Middle frontal gyrus (tissue), 1 donor: ENCODE data around the gene GSKIP.

Experiments used
- DNase-seq: peaks from one replicate; pipeline ENCODE4 v3.0.0-alpha.2; 2015; ENCODE audit warnings: low spot score; ENCODE audit errors: extremely low spot score

GSKIP gene

GRCh38 chr14:96376093-96376492 lies 12.8 kb downstream of the GSKIP start:
- DNase-seq, result no peak

GRCh38 chr14:96380735-96381134 lies 17.4 kb downstream of the GSKIP start:
- DNase-seq, result no peak

- no peak for DNase-seq
These were observed 20.1 kb downstream of the GSKIP start for GRCh38 chr14:96383445-96383844.

- no peak for DNase-seq
These were observed 20.7 kb downstream of the GSKIP start for GRCh38 chr14:96384053-96384452.

- DNase-seq, result no peak
These were observed 21.4 kb downstream of the GSKIP start for GRCh38 chr14:96384740-96385139.

GRCh38 chr14:96385385-96385784 lies 22.1 kb downstream of the GSKIP start:
- no peak for DNase-seq

- no peak for DNase-seq
These were observed 27.6 kb downstream of the GSKIP start for GRCh38 chr14:96390965-96391292.

- DNase-seq, result peak; percentile 69
These were observed 28.2 kb downstream of the GSKIP start for GRCh38 chr14:96391293-96392118.

GRCh38 chr14:96393071-96393691 lies 29.9 kb downstream of the GSKIP start:
- DNase-seq, result no peak

GRCh38 chr14:96394047-96394815 lies 30.9 kb downstream of the GSKIP start:
- DNase-seq, result no peak

GRCh38 chr14:96398432-96398831 lies 35.1 kb downstream of the GSKIP start:
- no peak for DNase-seq

- no peak for DNase-seq
These were observed 35.6 kb downstream of the GSKIP start for GRCh38 chr14:96398921-96399320.

GRCh38 chr14:96399405-96399804 lies 36.1 kb downstream of the GSKIP start:
- no peak for DNase-seq

- DNase-seq, result no peak
These were observed 37.2 kb downstream of the GSKIP start for GRCh38 chr14:96400495-96400894.

GRCh38 chr14:96403409-96403808 lies 40.1 kb downstream of the GSKIP start:
- no peak for DNase-seq

GRCh38 chr14:96405677-96406076 lies 42.4 kb downstream of the GSKIP start:
- DNase-seq, result no peak

- no peak for DNase-seq
These were observed 44.7 kb downstream of the GSKIP start for GRCh38 chr14:96407935-96408570.

GRCh38 chr14:96408608-96409007 lies 45.3 kb downstream of the GSKIP start:
- no peak for DNase-seq

- DNase-seq, result no peak
These were observed 46.4 kb downstream of the GSKIP start for GRCh38 chr14:96409701-96410100.

- DNase-seq, result no peak
These were observed 46.8 kb downstream of the GSKIP start for GRCh38 chr14:96410119-96410518.

GRCh38 chr14:96413526-96413925 lies 50.2 kb downstream of the GSKIP start:
- DNase-seq, result no peak

GRCh38 chr14:96415559-96415958 lies 52.2 kb downstream of the GSKIP start:
- no peak for DNase-seq
